Stimulated activated CD8-positive, alpha-beta memory T cell treated with anti-CD3 and anti-CD28 coated beads, Interleukin-7, amount 100 ng/mL, for 48 hours (primary cell): ENCODE data around the gene UNCX.
"Not testable (repeated sequence)": the region's sequence is repeated elsewhere in the genome, so short reads cannot be mapped to it uniquely, and the experiment has no call there.

Experiments used
- DNase-seq, 2 donors: peaks; one replicate each; pipeline ENCODE4 v3.0.0-alpha.2; 2020; ENCODE audit warnings: low read depth in 1 of 2; ENCODE audit errors: extremely low read depth in 1 of 2

UNCX gene

GRCh38 chr7:1255080-1255816 is 22.6 kb downstream of the UNCX start:
- no peak for DNase-seq

- DNase-seq: no peak
Measured at GRCh38 chr7:1255817-1256340, 23.2 kb downstream of the UNCX start.

- DNase-seq: no peak
Measured at GRCh38 chr7:1256621-1257020, 23.9 kb downstream of the UNCX start.

GRCh38 chr7:1257221-1257620 is 24.5 kb downstream of the UNCX start:
- DNase-seq: no peak

- DNase-seq: no peak
Measured at GRCh38 chr7:1257863-1258262, 25.2 kb downstream of the UNCX start.

- DNase-seq: no peak
Measured at GRCh38 chr7:1259621-1260243, 27.1 kb downstream of the UNCX start.

- no peak for DNase-seq
Measured at GRCh38 chr7:1260244-1260635, 27.6 kb downstream of the UNCX start.

GRCh38 chr7:1261036-1261435 is 28.4 kb downstream of the UNCX start:
- not testable (repeated sequence) for DNase-seq

- DNase-seq: no peak
Measured at GRCh38 chr7:1262441-1262840, 29.8 kb downstream of the UNCX start.

- DNase-seq: no peak
Measured at GRCh38 chr7:1263391-1263951, 30.8 kb downstream of the UNCX start.

GRCh38 chr7:1264345-1265280 is 31.9 kb downstream of the UNCX start:
- DNase-seq: no peak

- no peak for DNase-seq
Measured at GRCh38 chr7:1267016-1267900, 34.6 kb downstream of the UNCX start.

GRCh38 chr7:1268076-1268815 is 35.6 kb downstream of the UNCX start:
- DNase-seq: no peak

- no peak for DNase-seq
Measured at GRCh38 chr7:1268866-1269265, 36.2 kb downstream of the UNCX start.

GRCh38 chr7:1269336-1269890 is 36.7 kb downstream of the UNCX start:
- no peak for DNase-seq

- DNase-seq: no peak
Measured at GRCh38 chr7:1270181-1270580, 37.5 kb downstream of the UNCX start.

- DNase-seq: no peak
Measured at GRCh38 chr7:1271046-1271445, 38.4 kb downstream of the UNCX start.

- no peak for DNase-seq
Measured at GRCh38 chr7:1271656-1272055, 39.0 kb downstream of the UNCX start.

- not testable (repeated sequence) for DNase-seq
Measured at GRCh38 chr7:1272136-1272535, 39.5 kb downstream of the UNCX start.
